Adrenal gland (tissue), 12 donors: ENCODE data around the gene OR56B1. TPM values are rescaled to one million over a fixed set of nuclear protein-coding genes. Genes with fewer than 3 reads are reported as not detected.

Source experiments
- DNase-seq, 7 donors: peaks; one replicate each; pipeline ENCODE4 v3.0.0-alpha.2; 2019 to 2020
- H3K27ac ChIP-seq, 5 donors: fragments of 200-600 bp; sonication (generic) in 4 of 5; 1 replicate in 3 of 5; 2 replicates in 2 of 5; pipeline versions ENCODE4 v1.5.1 to v1.8.0; 2016 to 2020; ENCODE audit warnings: mild to moderate bottlenecking in 1 of 5
- H3K27me3 ChIP-seq: fragments of 200-600 bp; 2 replicates; pipeline ENCODE4 v1.8.0; 2021
- H3K36me3 ChIP-seq, 2 donors: fragments of 200-600 bp; replicated peaks in 1 of 2; 1 replicate in 1 of 2; 2 replicates in 1 of 2; pipeline versions ENCODE4 v1.5.1 to v1.8.0; 2018 to 2022
- H3K4me1 ChIP-seq, 2 donors: fragments of 200-600 bp; replicated peaks in 1 of 2; 1 replicate in 1 of 2; 2 replicates in 1 of 2; pipeline versions ENCODE4 v1.5.1 to v1.8.0; 2018 to 2021
- H3K4me3 ChIP-seq, 4 donors: fragments of 200-600 bp; sonication (generic) in 3 of 4; one replicate each; pipeline ENCODE4 v1.5.1; 2016 to 2018
- H3K9me3 ChIP-seq, 3 donors: fragments of 200-600 bp; sonication (generic) in 1 of 3; replicated peaks in 1 of 3; 1 replicate in 2 of 3; 2 replicates in 1 of 3; pipeline versions ENCODE4 v1.5.1 to v1.8.0; 2016 to 2021
- POLR2A ChIP-seq, 2 donors: fragments of 450-650 bp; IDR thresholded peaks; one replicate each; pipeline ENCODE4 v1.6.1; 2017; ENCODE audit warnings: antibody characterized with exemption in 2 of 2, mild to moderate bottlenecking in 2 of 2, moderate library complexity in 1 of 2
- WGBS, 4 donors: extraction: QIAGEN DNeasy Blood & Tissue Kit in 2 of 4; methylation state at CpG; one replicate each; pipeline versions ENCODE4 v1.1.5 to v1.1.7; 2013 to 2017; 5-methylcytosine and 5-hydroxymethylcytosine counted together
- intact Hi-C, 2 donors: fragments of 100-400 bp; cut with DNase I; formaldehyde crosslinking; loops; one replicate each; pipeline versions ENCODE4 v1.14.1 to v1.15.0; 2022 to 2023
- polyA plus RNA-seq, 3 donors: library from polyadenylated mRNA; stranded (reverse); fragments of 200-250 nt in 2 of 3; fragments of 350-450 nt in 1 of 3; fragmentation: Illumina TruSeq in 1 of 3; extraction: RNeasy Lipid Tissue Mini Kit (QIAGEN cat#74804) in 1 of 3; gene quantifications; one replicate each; pipeline ENCODE4 v1.2.3, GENCODE V29; 2013 to 2014
- total RNA-seq, 9 donors: library from RNA; depleted of rRNA in 4 of 9; stranded (reverse); fragments of >200 nt in 4 of 9; fragments of 120-200 nt in 1 of 9; fragmentation: NEBNext Ultra II Directional in 1 of 9; extraction: Animal tissue kit (Norgen Biotek cat#: 25700) in 1 of 9; gene quantifications; one replicate each; pipeline versions ENCODE4 v1.1.0 to v1.2.4, GENCODE V29; 2013 to 2023
- TF ChIP-seq, protein P1 (sequence below), 6 experiments: fragments of 450-650 bp in 4 of 6; fragments of 200-600 bp in 2 of 6; sonication (generic) in 1 of 6; IDR thresholded peaks; 1 replicate in 5 of 6; 2 replicates in 1 of 6; pipeline versions ENCODE4 v1.5.1 to v1.8.0; 2016 to 2021; ENCODE audit warnings: antibody characterized with exemption in 6 of 6, mild to moderate bottlenecking in 2 of 6, moderate library complexity in 1 of 6
- donor health status: healthy with polysubstance abuse.
- donor health status: Bipolar disorder and iron deficiency.
- donor health status: DM: yes; HTN: yes; CAD: no.
- donor health status: DM: no; HTN: no; CAD: no.
- donor health status: DM: no; HTN: no; CAD: no.
- donor health status: DM: yes; HTN: yes; CAD: no.

The OR56B1 gene
- total and polyA plus RNA-seq, 12 donors, result not detected

DNA sequence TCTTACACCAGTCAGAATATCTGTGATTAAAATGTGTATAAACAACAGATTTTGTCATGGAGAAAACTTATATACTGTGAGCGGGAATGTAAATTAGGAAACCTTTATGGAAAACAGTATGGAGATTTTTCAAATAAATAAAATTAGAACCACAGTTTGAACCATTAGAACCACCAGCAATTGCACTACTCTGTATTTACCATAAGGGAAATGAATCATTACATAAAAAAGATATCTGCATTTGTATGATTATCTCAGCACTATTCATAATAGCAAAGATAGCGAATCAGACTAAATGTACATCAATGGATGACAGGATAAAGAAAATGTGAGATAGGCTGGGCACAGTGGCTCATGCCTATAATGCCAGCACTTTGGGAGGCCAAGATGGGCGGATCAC lies 10.4 kb downstream of the OR56B1 start:
- H3K27ac ChIP-seq, result no peak overlapping the region
- DNase-seq, result no peak
- H3K4me3 ChIP-seq, result no peak overlapping the region
- TF ChIP-seq, protein P1, sequence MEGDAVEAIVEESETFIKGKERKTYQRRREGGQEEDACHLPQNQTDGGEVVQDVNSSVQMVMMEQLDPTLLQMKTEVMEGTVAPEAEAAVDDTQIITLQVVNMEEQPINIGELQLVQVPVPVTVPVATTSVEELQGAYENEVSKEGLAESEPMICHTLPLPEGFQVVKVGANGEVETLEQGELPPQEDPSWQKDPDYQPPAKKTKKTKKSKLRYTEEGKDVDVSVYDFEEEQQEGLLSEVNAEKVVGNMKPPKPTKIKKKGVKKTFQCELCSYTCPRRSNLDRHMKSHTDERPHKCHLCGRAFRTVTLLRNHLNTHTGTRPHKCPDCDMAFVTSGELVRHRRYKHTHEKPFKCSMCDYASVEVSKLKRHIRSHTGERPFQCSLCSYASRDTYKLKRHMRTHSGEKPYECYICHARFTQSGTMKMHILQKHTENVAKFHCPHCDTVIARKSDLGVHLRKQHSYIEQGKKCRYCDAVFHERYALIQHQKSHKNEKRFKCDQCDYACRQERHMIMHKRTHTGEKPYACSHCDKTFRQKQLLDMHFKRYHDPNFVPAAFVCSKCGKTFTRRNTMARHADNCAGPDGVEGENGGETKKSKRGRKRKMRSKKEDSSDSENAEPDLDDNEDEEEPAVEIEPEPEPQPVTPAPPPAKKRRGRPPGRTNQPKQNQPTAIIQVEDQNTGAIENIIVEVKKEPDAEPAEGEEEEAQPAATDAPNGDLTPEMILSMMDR (IDR thresholded peaks at IDR 0.05), result no peak
- TF ChIP-seq POLR2A (IDR thresholded peaks at IDR 0.05), result no peak
- WGBS, 4 donors, result 77 to 85% (median 83%) methylated on average over 2 to 3 of the region's 3 CpGs
- no peaks in the 10 kb centered on the region for H3K36me3 ChIP-seq
- no peaks in the 10 kb centered on the region for H3K27me3 ChIP-seq
- peaks cover 0 to 4% (median 0%) of the 10 kb centered on the region in 3 donors for H3K9me3 ChIP-seq
- intact Hi-C loops, result no loop called here
- H3K4me1 ChIP-seq, result no peaks in the 10 kb centered on the region

DNA sequence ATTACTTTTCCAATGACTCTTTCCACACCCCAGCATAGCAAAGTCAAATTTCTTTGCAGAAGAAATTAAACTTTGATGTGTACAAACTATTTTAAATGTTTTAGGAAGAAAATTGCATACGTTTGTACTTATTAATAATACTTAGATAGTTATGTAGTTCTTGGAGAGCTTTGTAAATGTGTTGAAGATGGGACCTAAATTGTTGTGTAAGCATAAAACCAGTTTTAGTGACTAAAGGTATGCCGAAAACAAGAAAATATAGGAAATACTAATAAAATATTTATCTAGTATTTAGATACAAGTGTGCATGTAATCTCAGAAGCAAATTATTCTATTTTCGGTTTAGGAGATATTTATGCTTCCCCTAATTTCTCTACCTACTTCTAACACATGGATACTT lies 13.6 kb downstream of the OR56B1 start:
- Histone ChIP-seq H3K36me3 (no peaks in the 10 kb centered on the region), H3K27ac (no peak overlapping the region), H3K4me3 (no peak overlapping the region), H3K27me3 (no peaks in the 10 kb centered on the region), H3K9me3 (no peaks in the 10 kb centered on the region), H3K4me1 (no peaks in the 10 kb centered on the region)
- 63 to 71% (median 68%) methylated on average over 3 of the region's 3 CpGs for WGBS, 4 donors
- TF ChIP-seq, protein P1 (IDR thresholded peaks at IDR 0.05), result no peak
- no peak for TF ChIP-seq POLR2A (IDR thresholded peaks at IDR 0.05)
- no peak for DNase-seq
- intact Hi-C loops, result no loop called here

DNA sequence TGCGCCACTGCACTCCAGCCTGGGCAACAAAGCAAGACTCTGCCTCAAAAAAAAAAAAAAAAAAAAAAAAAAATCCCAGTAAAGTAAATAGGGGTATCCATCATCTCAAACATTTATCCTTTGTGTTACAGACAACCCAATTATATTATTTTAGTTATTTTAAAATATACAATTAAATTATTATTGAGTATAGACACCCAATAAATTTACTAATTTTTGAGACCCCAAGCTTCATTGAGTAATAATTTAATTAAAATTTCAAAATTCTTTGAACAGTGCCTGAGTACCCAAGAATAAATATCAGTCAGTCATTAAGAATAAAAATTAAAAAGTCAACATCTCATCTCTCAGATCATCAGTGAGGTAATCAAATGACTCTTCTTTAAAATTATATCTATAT lies 17.7 kb downstream of the OR56B1 start, which contains the start of gene OR52N4:
Gene OR52N4, plus strand, starts transcription at position 301 of the 400 bp plus-strand sequence. CDS start 498 bp downstream, outside the sequence.
- Histone ChIP-seq H3K36me3 (no peaks in the 10 kb centered on the region), H3K4me1 (no peaks in the 10 kb centered on the region), H3K27ac (no peak within 1 kb of the TSS), H3K4me3 (no peak within 1 kb of the TSS), H3K27me3 (no peaks in the 10 kb centered on the region), H3K9me3 (no peaks in the 10 kb centered on the region)
- intact Hi-C loops, result no loop called here
- no peak for TF ChIP-seq POLR2A (IDR thresholded peaks at IDR 0.05)
- TF ChIP-seq, protein P1 (IDR thresholded peaks at IDR 0.05), result no peak
- 73 to 96% (median 89%) methylated on average over 1 of the region's 1 CpG for WGBS, 4 donors
- DNase-seq, result no peak

DNA sequence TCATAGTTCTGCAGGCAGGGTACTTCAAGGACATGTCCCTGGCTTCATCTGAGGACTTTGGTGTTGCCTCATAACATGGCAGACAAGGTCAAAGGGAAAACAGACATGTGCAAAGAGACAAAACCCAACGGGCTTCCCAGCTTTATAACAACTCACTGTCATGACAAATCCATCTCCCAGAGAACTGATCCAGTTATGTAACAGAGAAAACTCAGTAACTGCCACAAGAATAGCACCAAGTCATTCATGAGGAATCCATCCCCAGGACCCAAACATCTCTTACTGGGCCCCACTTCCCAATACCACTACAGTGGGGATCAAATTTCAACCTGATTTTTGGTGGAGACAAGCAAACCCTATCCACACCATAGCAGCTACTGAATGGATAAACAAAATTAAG lies 30.8 kb downstream of the OR56B1 start:
- Histone ChIP-seq H3K36me3 (no peaks in the 10 kb centered on the region), H3K9me3 (no peaks in the 10 kb centered on the region), H3K27ac (no peak overlapping the region), H3K4me3 (no peak overlapping the region), H3K4me1 (no peaks in the 10 kb centered on the region), H3K27me3 (no peaks in the 10 kb centered on the region)
- WGBS, 4 donors, result 33 to 40% (median 35%) methylated on average over 1 of the region's 1 CpG
- no peak for DNase-seq
- intact Hi-C loops, result no loop called here
- TF ChIP-seq, protein P1 (IDR thresholded peaks at IDR 0.05), result no peak
- TF ChIP-seq POLR2A (IDR thresholded peaks at IDR 0.05), result no peak
